Left lobe of liver (tissue), 2 donors: Measurements from ENCODE around the gene FAM20C. TPM values are rescaled to one million over a fixed set of nuclear protein-coding genes. Genes with fewer than 3 reads are reported as not detected.
A peak's percentile ranks its signal among the peaks of the same experiment; 100 is the strongest.

Source experiments
- ATAC-seq: fragments of 200-7000 bp; cut with Tn5 transposase; one replicate; pipeline ENCODE4 v1.9.1; 2020; ENCODE audit warnings: mild to moderate bottlenecking, moderate library complexity
- DNase-seq: peaks from one replicate; pipeline ENCODE4 v3.0.0-alpha.2; 2020; ENCODE audit warnings: low spot score
- total RNA-seq: library from RNA; stranded (reverse); gene quantifications from one replicate; pipeline ENCODE4 v1.2.1, GENCODE V29; 2021
- donor health status: DM: no; HTN: no; CAD: no; lungs with moderate emphysema.
- donor health status: DM: no; HTN: yes; CAD: no.

The FAM20C gene
- total RNA-seq, 1 donor from 2014 or later, result 72.2 TPM

- DNase-seq (no peak), ATAC-seq (peak; percentile 13)
These were observed 73.9 kb downstream of the FAM20C start for GRCh38 chr7:265998-266850.

- no peak for DNase-seq
- peak; percentile 23 for ATAC-seq
These were observed 74.8 kb downstream of the FAM20C start for GRCh38 chr7:266851-267840.

GRCh38 chr7:268991-269390 is 76.6 kb downstream of the FAM20C start:
- DNase-seq, result no peak

GRCh38 chr7:269721-270120 is 77.3 kb downstream of the FAM20C start:
- ATAC-seq, result no peak
- DNase-seq, result no peak

More at GRCh38 chr7:268991-269390, 76.6 kb downstream of the FAM20C start:
- no peak for ATAC-seq

GRCh38 chr7:270351-270983 is 78.1 kb downstream of the FAM20C start:
- ATAC-seq (no peak), DNase-seq (no peak)

GRCh38 chr7:271266-272107 is 79.1 kb downstream of the FAM20C start:
- no peak for ATAC-seq
- DNase-seq, result no peak

GRCh38 chr7:272108-272615 is 79.8 kb downstream of the FAM20C start:
- no peak for DNase-seq
- ATAC-seq, result no peak

- DNase-seq (no peak), ATAC-seq (no peak)
These were observed 80.3 kb downstream of the FAM20C start for GRCh38 chr7:272631-273030.

- DNase-seq (no peak), ATAC-seq (no peak)
These were observed 81.0 kb downstream of the FAM20C start for GRCh38 chr7:273327-273726.

GRCh38 chr7:274266-274665 is 81.9 kb downstream of the FAM20C start:
- DNase-seq, result no peak
- no peak for ATAC-seq

GRCh38 chr7:276230-276835 is 84.0 kb downstream of the FAM20C start:
- ATAC-seq (no peak), DNase-seq (no peak)

GRCh38 chr7:277228-277627 is 84.9 kb downstream of the FAM20C start:
- no peak for DNase-seq
- no peak for ATAC-seq

GRCh38 chr7:278081-278480 is 85.7 kb downstream of the FAM20C start:
- ATAC-seq (no peak), DNase-seq (no peak)

GRCh38 chr7:279821-280220 is 87.5 kb downstream of the FAM20C start:
- ATAC-seq (no peak), DNase-seq (no peak)

GRCh38 chr7:280461-280860 is 88.1 kb downstream of the FAM20C start:
- ATAC-seq (no peak), DNase-seq (no peak)

GRCh38 chr7:281637-282036 is 89.3 kb downstream of the FAM20C start:
- no peak for DNase-seq
- no peak for ATAC-seq

GRCh38 chr7:282621-283020 is 90.2 kb downstream of the FAM20C start:
- DNase-seq (no peak), ATAC-seq (no peak)

GRCh38 chr7:284762-285722 is 92.7 kb downstream of the FAM20C start:
- DNase-seq (no peak), ATAC-seq (no peak)
